Measurements from ENCODE around the gene GPR17.

Gene GPR17

GRCh38 chr2:127656569-127657231, 10.7 kb downstream of the GPR17 start:
- no peak for DNase-seq

- no peak for DNase-seq
Measured at GRCh38 chr2:127657232-127657595, 11.3 kb downstream of the GPR17 start.

GRCh38 chr2:127658146-127658545, 12.2 kb downstream of the GPR17 start:
- no peak for DNase-seq

- DNase-seq = no peak
Measured at GRCh38 chr2:127658641-127659407, 12.9 kb downstream of the GPR17 start.

GRCh38 chr2:127659408-127660290, 13.7 kb downstream of the GPR17 start:
- no peak for DNase-seq

GRCh38 chr2:127660291-127660578, 14.3 kb downstream of the GPR17 start:
- DNase-seq = no peak

- DNase-seq = no peak
Measured at GRCh38 chr2:127661072-127661649, 15.2 kb downstream of the GPR17 start.

GRCh38 chr2:127661949-127662510, 16.1 kb downstream of the GPR17 start:
- no peak for DNase-seq

GRCh38 chr2:127662937-127663565, 17.1 kb downstream of the GPR17 start:
- no peak for DNase-seq

- no peak for DNase-seq
Measured at GRCh38 chr2:127663566-127664064, 17.7 kb downstream of the GPR17 start.

GRCh38 chr2:127664065-127664894, 18.3 kb downstream of the GPR17 start:
- no peak for DNase-seq

- no peak for DNase-seq
Measured at GRCh38 chr2:127664895-127665225, 18.9 kb downstream of the GPR17 start.

- no peak for DNase-seq
Measured at GRCh38 chr2:127665267-127665893, 19.4 kb downstream of the GPR17 start.

GRCh38 chr2:127669056-127669455, 23.1 kb downstream of the GPR17 start:
- DNase-seq = no peak

- no peak for DNase-seq
Measured at GRCh38 chr2:127670055-127670956, 24.4 kb downstream of the GPR17 start.

GRCh38 chr2:127670957-127671290, 25.0 kb downstream of the GPR17 start:
- DNase-seq = no peak

GRCh38 chr2:127671557-127672302, 25.8 kb downstream of the GPR17 start:
- DNase-seq = no peak

- DNase-seq = no peak
Measured at GRCh38 chr2:127672341-127673224, 26.6 kb downstream of the GPR17 start.
